Stimulated activated naive CD8-positive, alpha-beta T cell treated with anti-CD3 and anti-CD28 coated beads, Interleukin-15, Interleukin-2, amounts not matched to agents 100 U/mL and 50 U/mL, for 24 hours (primary cell): ENCODE results near the gene MTREX.

Source experiments
- ATAC-seq: fragments of 150-1000 bp; cut with Tn5 transposase; one replicate; pipeline ENCODE4 v1.10.0; 2021
- DNase-seq: peaks from one replicate; pipeline ENCODE4 v3.0.0; 2021

MTREX gene

GRCh38 chr5:55384072-55384471 lies 76.3 kb downstream of the MTREX start:
- DNase-seq (no peak), ATAC-seq (no peak)

- ATAC-seq (no peak), DNase-seq (no peak)
Observed at GRCh38 chr5:55385227-55385626, 77.4 kb downstream of the MTREX start.

- ATAC-seq (no peak), DNase-seq (no peak)
Observed at GRCh38 chr5:55385846-55386245, 78.1 kb downstream of the MTREX start.

- DNase-seq = no peak
- no peak for ATAC-seq
Observed at GRCh38 chr5:55386356-55386755, 78.6 kb downstream of the MTREX start.

- DNase-seq (no peak), ATAC-seq (no peak)
Observed at GRCh38 chr5:55387865-55388264, 80.1 kb downstream of the MTREX start.

- ATAC-seq (no peak), DNase-seq (no peak)
Observed at GRCh38 chr5:55391707-55392106, 83.9 kb downstream of the MTREX start.

GRCh38 chr5:55392669-55393068 lies 84.9 kb downstream of the MTREX start:
- no peak for ATAC-seq
- DNase-seq = no peak

- no peak for DNase-seq
- no peak for ATAC-seq
Observed at GRCh38 chr5:55393501-55394175, 85.8 kb downstream of the MTREX start.

GRCh38 chr5:55402199-55402598 lies 94.4 kb downstream of the MTREX start:
- no peak for DNase-seq
- ATAC-seq = no peak

GRCh38 chr5:55406292-55406691 lies 98.5 kb downstream of the MTREX start:
- ATAC-seq (no peak), DNase-seq (no peak)

GRCh38 chr5:55407059-55407684 lies 99.4 kb downstream of the MTREX start:
- no peak for DNase-seq
- ATAC-seq = peak; percentile 43

GRCh38 chr5:55407984-55408383 lies 100.2 kb downstream of the MTREX start:
- ATAC-seq (no peak), DNase-seq (no peak)

GRCh38 chr5:55409775-55410174 lies 102.0 kb downstream of the MTREX start:
- ATAC-seq = no peak
- no peak for DNase-seq

- ATAC-seq (no peak), DNase-seq (no peak)
Observed at GRCh38 chr5:55410845-55411244, 103.1 kb downstream of the MTREX start.

- DNase-seq (no peak), ATAC-seq (no peak)
Observed at GRCh38 chr5:55411876-55412275, 104.1 kb downstream of the MTREX start.

- DNase-seq = no peak
- no peak for ATAC-seq
Observed at GRCh38 chr5:55413644-55414043, 105.9 kb downstream of the MTREX start.

GRCh38 chr5:55415071-55415470 lies 107.3 kb downstream of the MTREX start:
- ATAC-seq = no peak
- no peak for DNase-seq

GRCh38 chr5:55416306-55416705 lies 108.5 kb downstream of the MTREX start:
- no peak for DNase-seq
- ATAC-seq = no peak

GRCh38 chr5:55418994-55419968 lies 111.5 kb downstream of the MTREX start:
- ATAC-seq (no peak), DNase-seq (no peak)

GRCh38 chr5:55421074-55421529 lies 113.3 kb downstream of the MTREX start:
- DNase-seq = peak; percentile 16
- peak; percentile 98 for ATAC-seq

GRCh38 chr5:55426455-55426854 lies 118.7 kb downstream of the MTREX start:
- DNase-seq (no peak), ATAC-seq (no peak)

- ATAC-seq = no peak
- no peak for DNase-seq
Observed at GRCh38 chr5:55427157-55427556, 119.4 kb downstream of the MTREX start.

GRCh38 chr5:55429221-55429612 lies 121.4 kb downstream of the MTREX start:
- no peak for DNase-seq
- ATAC-seq = no peak
